ENCODE results near the gene IDS. TPM values are rescaled to one million over a fixed set of nuclear protein-coding genes. Genes with fewer than 3 reads are reported as not detected.

IDS gene
- total RNA-seq, 1 donor from 2014 or later = 43.6 TPM

DNA sequence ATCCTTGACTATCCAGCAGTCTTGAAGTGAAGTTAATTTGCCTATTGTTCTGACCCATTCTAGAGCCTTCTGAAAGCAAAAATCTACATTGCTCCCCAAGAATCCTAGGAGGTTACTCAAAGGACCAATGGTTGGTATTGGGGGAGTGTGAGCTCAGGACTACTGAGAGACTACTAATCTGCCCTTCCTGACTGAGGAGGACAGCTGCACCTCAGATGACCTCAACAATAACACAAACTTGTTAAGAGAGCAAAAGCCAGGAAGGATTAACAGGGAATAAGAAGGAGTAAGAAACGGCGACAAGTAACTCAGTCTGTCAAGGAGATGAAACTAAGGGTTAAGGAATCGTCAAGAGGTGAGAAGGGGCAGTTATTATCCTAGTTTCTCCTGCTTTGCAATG, 43.4 kb downstream of the IDS start:
- no peak for DNase-seq (ENCODE audit: low spot score)

DNA sequence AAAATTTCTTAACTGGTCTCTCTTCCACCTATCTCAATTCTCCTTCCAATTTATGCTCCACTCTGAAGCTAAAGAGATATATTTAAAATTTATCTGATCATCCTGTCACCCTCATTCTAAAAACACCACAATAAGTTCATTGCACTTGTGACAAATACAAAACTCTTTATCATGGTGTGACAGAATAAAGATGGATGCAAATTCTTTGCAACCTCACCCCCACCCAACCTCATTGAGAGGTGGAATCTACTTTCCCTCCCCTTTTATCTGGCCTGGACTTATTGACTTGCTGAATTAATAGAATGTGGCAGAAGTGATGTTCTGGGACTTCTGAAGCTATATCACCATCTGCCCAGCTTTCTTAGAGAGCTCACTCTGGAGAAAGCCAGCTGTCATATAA, 46.5 kb downstream of the IDS start:
- DNase-seq (ENCODE audit: low spot score) = no peak

GRCh38 chrX:149456476-149457245, 48.4 kb downstream of the IDS start:
- DNase-seq (ENCODE audit: low spot score) = no peak

- no peak for DNase-seq (ENCODE audit: low spot score)
Observed at GRCh38 chrX:149455934-149456333, 49.2 kb downstream of the IDS start.

GRCh38 chrX:149453906-149454822, 50.9 kb downstream of the IDS start:
- peak; percentile 3 for DNase-seq (ENCODE audit: low spot score)

- DNase-seq (ENCODE audit: low spot score) = no peak
Observed at GRCh38 chrX:149453030-149453429, 52.1 kb downstream of the IDS start.

- no peak for DNase-seq (ENCODE audit: low spot score)
Observed at GRCh38 chrX:149433451-149433850, 71.7 kb downstream of the IDS start.

DNA sequence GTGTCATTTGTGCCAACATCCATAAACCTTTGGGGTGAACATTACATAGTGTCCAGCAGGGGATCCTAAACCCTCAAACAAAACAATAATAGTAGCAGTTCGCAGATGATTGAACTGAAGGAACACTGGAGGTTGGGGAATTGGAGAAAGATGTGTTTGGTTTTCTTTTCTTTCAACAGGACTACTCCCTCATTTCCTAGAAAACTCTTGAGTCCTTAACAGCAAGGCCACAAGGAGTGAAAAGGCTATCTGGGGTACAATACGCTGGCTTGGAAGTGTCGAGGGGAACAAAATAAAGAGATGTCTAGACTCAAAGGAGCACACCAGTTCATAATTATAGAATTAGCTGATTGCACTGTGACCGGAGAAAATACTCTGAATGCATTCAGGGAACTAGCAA, 72.1 kb downstream of the IDS start:
- no peak for DNase-seq (ENCODE audit: low spot score)

Other genes with a start within 250 kb of the IDS start
- 6.3 TPM for gene EOLA1, start 35.7 kb upstream of the IDS start, total RNA-seq (ENCODE audit: insufficient read depth, low replicate concordance)
- gene HSFX3, start 44.6 kb upstream of the IDS start, total RNA-seq (ENCODE audit: insufficient read depth, low replicate concordance) = not detected
- gene MAGEA9B, start 82.2 kb upstream of the IDS start, total RNA-seq (ENCODE audit: insufficient read depth, low replicate concordance) = not detected
- 0.96 TPM for gene HSFX2, start 90.0 kb upstream of the IDS start, total RNA-seq (ENCODE audit: insufficient read depth, low replicate concordance)
- gene TMEM185A, start 126.5 kb upstream of the IDS start, total RNA-seq (ENCODE audit: insufficient read depth, low replicate concordance) = 28.4 TPM
- not detected for gene MAGEA11, start 206.8 kb upstream of the IDS start, total RNA-seq (ENCODE audit: insufficient read depth, low replicate concordance)